GM19372 (cell line): ENCODE measurements around the gene MAFG.

Source experiments
- ATAC-seq: cut with Tn5 transposase; IDR thresholded peaks from one replicate; pipeline ENCODE4 v1.9.1; 2021; ENCODE audit warnings: mild to moderate bottlenecking, low read depth, moderate library complexity; ENCODE audit not compliant: unreplicated experiment

The MAFG gene

GRCh38 chr17:81927653-81928543 lies at the start of gene MAFG:
Gene MAFG, minus strand, starts transcription at chr17:81927735. Its CDS starts 4,550 bp downstream, at chr17:81923185.
- ATAC-seq, result peak; percentile 69

- no peak for ATAC-seq
Observed at GRCh38 chr17:81976332-81977210, 49.0 kb upstream of the MAFG start.

- no peak for ATAC-seq
Observed at GRCh38 chr17:81973432-81973831, 45.9 kb upstream of the MAFG start.

DNA sequence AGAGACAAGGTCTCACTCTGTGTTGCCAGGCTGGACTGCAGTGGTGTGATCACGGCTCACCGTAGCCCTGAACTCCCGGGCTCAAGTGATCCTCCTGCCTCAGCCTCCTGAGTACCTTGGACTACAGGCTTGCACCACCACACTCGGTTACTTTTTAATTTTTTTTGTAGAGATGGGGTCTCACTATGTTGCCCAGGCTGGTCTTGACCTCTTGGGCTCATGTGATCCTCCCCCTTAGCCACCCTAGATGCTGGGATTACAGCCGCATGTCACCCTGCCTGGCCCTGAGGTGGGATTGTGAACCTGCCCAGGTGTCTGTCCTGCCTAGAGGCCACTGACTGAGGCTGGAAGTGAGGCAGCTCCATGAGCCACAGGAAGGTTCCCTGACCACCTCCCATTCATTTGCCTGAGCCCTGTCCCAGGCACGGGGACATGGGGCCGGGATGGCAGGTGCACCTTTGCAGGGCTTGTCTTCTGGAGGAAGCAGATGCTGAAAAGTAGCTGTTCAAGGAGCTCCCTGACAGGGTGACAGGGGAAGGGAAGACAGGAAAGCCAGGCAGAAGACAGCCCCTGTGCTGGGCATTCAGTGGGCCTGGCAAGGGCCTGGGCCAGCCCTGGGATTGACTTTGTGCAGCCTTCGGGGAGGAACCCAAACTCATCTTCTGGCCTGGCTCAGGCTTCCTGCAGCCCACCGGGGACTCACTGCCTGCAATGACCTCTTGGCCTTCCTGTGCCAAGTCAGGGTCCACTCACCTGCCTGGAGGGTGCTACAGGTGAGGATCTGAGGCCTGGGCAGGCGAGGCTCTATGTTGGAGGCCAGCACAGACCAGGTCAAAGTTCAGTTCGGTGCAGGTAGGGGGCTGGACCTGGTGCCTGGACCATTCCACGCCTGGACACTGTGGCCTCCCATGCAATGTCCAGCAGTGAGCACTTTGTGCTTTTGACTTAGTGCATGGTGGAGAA lies 41.6 kb upstream of the MAFG start:
- no peak for ATAC-seq

DNA sequence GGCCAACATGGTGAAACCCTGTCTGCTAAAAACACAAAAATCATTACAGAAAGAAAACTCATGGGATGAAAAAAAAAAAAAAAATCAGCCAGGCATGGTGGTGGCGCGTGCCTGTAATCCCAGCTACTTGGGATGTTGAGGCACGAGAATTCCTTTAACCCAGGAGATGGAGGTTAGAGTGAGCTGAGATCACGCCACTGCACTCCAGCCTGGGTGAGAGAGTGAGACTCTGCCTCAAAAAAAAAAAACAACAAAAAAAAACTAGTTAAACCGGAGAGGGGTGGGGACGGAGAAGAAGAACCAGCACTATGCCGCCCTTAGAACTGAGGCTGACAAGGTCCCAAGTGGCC lies 40.8 kb upstream of the MAFG start:
- no peak for ATAC-seq

DNA sequence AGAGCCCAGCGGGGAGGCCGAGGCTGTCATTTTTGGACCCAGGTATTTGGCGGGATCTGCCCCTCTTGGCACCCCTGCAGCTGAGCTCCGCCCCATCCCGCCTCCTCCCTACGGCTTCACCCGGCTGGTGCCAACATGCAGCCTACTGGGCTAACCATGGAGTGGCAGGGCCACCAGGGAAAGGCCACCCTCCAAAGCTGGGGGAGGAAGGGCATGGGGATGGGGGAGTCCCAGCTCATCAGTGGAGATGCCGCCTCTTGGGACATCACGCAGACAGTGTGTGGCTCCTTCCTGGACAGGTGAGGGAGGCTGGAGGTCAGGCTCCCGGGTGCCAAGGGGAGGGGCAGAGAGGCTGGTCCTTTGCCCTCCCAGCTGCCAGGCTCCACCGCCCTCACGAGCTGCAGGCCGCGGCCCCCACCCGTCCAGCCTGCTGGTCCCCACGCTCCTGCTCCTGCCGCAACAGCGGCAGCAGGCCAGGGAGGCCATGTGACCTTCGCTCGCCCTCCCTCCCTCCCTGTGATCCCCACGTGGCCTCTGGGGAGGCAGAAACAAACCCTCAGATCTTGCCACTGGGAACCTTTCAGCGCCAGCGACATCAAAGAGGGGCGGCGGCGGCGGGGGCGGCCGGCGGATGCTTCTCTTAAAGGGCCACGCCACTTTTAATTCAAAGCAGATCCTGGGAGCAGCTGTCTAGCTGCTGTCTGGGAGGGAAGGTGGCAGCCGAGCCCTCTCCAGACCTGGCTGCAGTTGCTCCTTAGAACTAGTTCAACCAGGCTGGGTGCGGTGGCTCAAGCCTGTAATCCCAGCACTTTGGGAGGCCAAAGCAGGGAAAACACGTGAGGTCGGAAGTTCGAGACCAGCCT lies 40.2 kb upstream of the MAFG start:
- no peak for ATAC-seq

- ATAC-seq, result no peak
Observed at GRCh38 chr17:81967244-81967532, 39.7 kb upstream of the MAFG start.

DNA sequence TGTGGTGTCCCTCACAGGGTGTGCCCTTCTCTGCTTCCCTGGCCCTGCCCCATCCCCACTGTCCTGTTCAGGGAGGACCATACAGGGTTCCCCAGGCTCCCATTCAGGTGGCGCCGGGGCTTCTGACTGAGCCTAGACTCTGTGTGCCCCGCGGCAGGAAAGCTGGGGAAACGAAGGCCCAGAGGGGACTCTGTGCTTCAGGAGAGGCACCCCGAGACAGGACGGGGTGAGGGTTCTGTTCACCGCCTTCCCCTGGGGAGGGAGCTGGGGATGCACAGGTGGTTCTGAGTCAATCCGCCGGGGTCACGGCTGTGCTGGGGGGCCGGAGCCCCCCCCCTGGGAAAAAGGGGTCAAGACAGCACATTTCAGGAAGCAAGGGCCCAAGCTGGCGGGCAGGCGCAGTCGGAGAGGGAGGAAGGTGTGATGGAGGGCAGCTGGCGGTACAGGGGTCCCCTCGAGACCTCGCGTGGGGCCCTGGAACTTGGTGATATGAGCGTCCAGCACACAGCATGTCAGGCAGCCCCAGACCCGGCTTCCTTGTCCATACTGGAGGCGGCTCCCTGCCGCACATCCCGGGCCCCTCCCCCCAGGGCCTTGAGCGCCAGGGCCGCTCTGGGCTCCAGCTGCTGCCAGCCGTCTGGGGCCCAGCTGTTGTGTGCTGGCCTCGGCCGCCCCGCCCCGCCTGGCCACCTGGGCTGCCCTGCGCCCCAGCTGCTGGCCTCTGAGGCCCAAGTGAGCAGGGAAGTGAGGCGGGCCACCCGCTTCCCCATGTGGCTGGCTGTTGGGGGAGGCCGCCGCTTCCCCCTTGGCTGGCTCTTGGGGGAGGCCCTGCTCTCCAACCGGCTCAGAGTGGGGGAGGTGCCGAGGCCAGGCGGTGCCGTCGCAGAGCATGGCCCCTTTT lies 39.1 kb upstream of the MAFG start:
- no peak for ATAC-seq

DNA sequence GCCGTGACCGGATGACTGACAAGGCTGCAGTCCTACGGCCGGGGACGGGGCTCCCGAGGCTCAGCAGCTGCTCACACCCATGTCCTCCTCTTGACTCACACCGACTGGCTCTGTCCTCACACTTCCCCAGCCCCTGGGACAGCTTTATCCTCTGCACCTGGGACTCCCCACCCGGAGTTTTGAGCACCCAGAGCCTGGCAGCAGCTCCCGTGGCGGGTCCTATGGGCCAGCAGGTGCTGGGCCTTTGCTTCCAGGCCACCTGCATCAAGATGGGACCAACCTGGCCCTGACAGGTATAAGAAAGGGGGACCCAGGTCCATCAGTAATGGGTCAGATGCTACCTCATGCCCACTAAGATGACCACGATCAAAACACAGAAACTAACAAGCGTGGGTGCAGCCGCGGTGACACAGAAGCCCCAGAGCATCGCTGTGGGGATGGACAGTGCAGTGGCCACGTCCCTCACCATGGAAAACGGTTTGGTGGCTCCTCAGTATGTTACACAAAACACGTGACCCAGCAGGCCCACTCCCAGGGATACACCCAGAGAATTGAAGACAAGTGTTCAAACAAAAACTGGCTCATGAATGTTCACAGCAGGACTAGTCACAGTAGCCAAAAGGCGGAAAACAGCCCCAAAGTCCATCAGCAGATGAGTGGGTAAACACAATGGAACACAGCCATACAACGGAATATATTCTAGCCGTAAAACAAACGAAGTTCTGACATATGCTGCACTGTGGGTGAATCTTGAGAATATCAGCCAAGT lies 36.7 kb upstream of the MAFG start:
- no peak for ATAC-seq

- no peak for ATAC-seq
Observed at GRCh38 chr17:81962499-81963441, 35.2 kb upstream of the MAFG start.

GRCh38 chr17:81961521-81962498 lies 34.3 kb upstream of the MAFG start:
- no peak for ATAC-seq

DNA sequence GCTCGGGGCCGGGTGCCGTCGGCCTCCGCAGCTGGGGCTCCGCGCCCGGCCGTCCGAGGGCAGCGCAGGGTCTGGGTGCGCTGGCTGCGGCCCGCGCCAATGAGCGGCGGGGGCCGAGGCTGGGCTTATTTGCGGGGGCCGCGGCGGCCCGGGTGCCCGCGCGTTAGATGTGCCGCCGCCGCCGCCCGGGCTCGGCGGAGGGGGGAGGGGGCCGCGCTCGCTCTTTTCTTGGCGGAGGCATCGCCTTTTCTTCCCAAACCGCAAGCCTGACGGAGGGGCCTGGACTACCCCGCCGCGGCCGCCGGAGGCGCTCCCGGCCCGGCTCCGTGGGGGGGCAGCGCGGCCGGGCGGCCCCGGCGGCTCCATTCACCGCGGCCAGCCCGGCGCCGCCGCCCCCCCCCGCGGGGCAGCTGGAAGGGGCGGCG lies 33.6 kb upstream of the MAFG start, which contains the start of gene NOTUM:
Gene NOTUM, minus strand, starts transcription at position 101 of the 425 bp plus-strand sequence. CDS start 278 bp downstream, outside the sequence.
- ATAC-seq, result no peak

GRCh38 chr17:81960130-81960958 lies 32.8 kb upstream of the MAFG start:
- no peak for ATAC-seq

GRCh38 chr17:81959362-81960129 lies 32.0 kb upstream of the MAFG start:
- ATAC-seq, result no peak
